LoVo (cell line): ENCODE data around the gene GTF2H1.

Experiments used
- DNase-seq: peaks from one replicate; pipeline ENCODE4 v3.0.0-alpha.2; 2016; ENCODE audit warnings: low spot score

Gene GTF2H1

GRCh38 chr11:18321969-18322711 is at the start of gene GTF2H1, which contains the start of gene HPS5:
GTF2H1 (plus strand) TSS chr11:18322567; CDS start chr11:18333075, 10,508 bp downstream.
HPS5 (minus strand) TSS chr11:18322140; CDS start chr11:18317858, 4,282 bp downstream.
- DNase-seq = peak; percentile 97

- DNase-seq = no peak
Observed at GRCh38 chr11:18277565-18278271, 44.6 kb upstream of the GTF2H1 start.

- no peak for DNase-seq
Observed at GRCh38 chr11:18280438-18281045, 41.8 kb upstream of the GTF2H1 start.

- DNase-seq = no peak
Observed at GRCh38 chr11:18282626-18283025, 39.7 kb upstream of the GTF2H1 start.

GRCh38 chr11:18285841-18286240 is 36.5 kb upstream of the GTF2H1 start:
- DNase-seq = no peak

- DNase-seq = no peak
Observed at GRCh38 chr11:18288911-18289310, 33.5 kb upstream of the GTF2H1 start.

- no peak for DNase-seq
Observed at GRCh38 chr11:18294862-18295261, 27.5 kb upstream of the GTF2H1 start.

- DNase-seq = no peak
Observed at GRCh38 chr11:18295316-18295715, 27.1 kb upstream of the GTF2H1 start.

GRCh38 chr11:18299721-18300120 is 22.6 kb upstream of the GTF2H1 start:
- no peak for DNase-seq

- no peak for DNase-seq
Observed at GRCh38 chr11:18304745-18305144, 17.6 kb upstream of the GTF2H1 start.

GRCh38 chr11:18307461-18308139 is 14.8 kb upstream of the GTF2H1 start:
- DNase-seq = no peak

- no peak for DNase-seq
Observed at GRCh38 chr11:18308242-18308641, 14.1 kb upstream of the GTF2H1 start.

- DNase-seq = no peak
Observed at GRCh38 chr11:18309691-18310090, 12.7 kb upstream of the GTF2H1 start.

- DNase-seq = no peak
Observed at GRCh38 chr11:18310800-18311340, 11.5 kb upstream of the GTF2H1 start.

GRCh38 chr11:18312012-18312411 is 10.4 kb upstream of the GTF2H1 start:
- DNase-seq = no peak

- no peak for DNase-seq
Observed at GRCh38 chr11:18312663-18313420, 9.5 kb upstream of the GTF2H1 start.

GRCh38 chr11:18313965-18314763 is 8.2 kb upstream of the GTF2H1 start:
- DNase-seq = no peak

GRCh38 chr11:18314784-18315523 is 7.4 kb upstream of the GTF2H1 start:
- no peak for DNase-seq

GRCh38 chr11:18315893-18316292 is 6.5 kb upstream of the GTF2H1 start:
- no peak for DNase-seq

- no peak for DNase-seq
Observed at GRCh38 chr11:18317551-18317950, 4.8 kb upstream of the GTF2H1 start.
